ENCODE results near the gene DBNDD2.

Gene DBNDD2

DNA sequence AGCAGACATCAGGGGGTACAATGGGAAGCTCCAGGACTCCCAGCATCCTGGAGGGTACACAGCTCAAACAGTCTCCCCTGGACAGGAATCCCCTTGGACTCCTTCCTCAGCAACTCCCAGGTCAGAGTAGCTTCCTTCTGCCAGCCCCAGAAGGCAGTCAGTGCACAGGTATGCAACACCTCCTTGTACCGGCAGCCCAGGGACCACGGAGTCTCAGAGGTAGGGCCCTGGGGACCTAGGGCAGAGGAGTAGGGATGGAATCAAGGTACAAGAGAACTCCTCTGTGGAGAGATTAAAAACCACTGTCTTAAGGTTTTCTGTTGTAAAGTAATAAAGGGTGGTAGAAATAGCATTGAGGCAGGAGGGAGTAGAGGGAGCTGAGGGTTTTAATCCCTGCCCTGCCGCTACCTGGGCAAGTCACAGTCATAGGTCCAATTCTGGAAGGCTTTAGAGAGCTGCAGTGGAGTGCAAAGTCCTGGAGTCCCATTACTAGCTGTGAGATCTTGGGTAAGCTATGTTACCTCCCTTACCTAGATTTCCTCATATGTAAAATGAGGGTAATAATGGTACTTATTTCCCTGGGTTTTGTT lies 37.4 kb upstream of the DBNDD2 start:
- H3K4me1 ChIP-seq (ENCODE audit: control extremely low read depth in 1 of 4, control insufficient read depth in 4 of 4, insufficient read depth in 4 of 4, low read length in 3 of 4): peaks cover 10 to 27% (median 22%) of the 10 kb centered on the region in 4 experiments

GRCh38 chr20:45372241-45372640 lies 35.8 kb upstream of the DBNDD2 start:
- Histone ChIP-seq H3K9me3 (ENCODE audit: control extremely low read depth in 1 of 5, control insufficient read depth in 4 of 5, insufficient read depth in 2 of 5, low read depth in 1 of 5, low read length in 4 of 5) (no peaks in the 10 kb centered on the region), H3K36me3 (ENCODE audit: control insufficient read depth in 4 of 4, insufficient read depth in 4 of 4, low read length in 3 of 4) (peaks cover 0 to 18% (median 7%) of the 10 kb centered on the region in 4 experiments), H3K4me3 (ENCODE audit: control insufficient read depth in 1 of 7, extremely low read depth in 1 of 7, insufficient read depth in 4 of 7, low read depth in 2 of 7, low read length in 6 of 7) (peak overlapping the region in 2 of 7 experiments; percentile 78 to 88), H3K27me3 (replicated peaks in 2 of 5; ENCODE audit: control insufficient read depth in 4 of 5, insufficient read depth in 5 of 5, low read length in 4 of 5) (no peaks in the 10 kb centered on the region), H3K4me1 (ENCODE audit: control extremely low read depth in 1 of 4, control insufficient read depth in 4 of 4, insufficient read depth in 4 of 4, low read length in 3 of 4) (peaks cover 10 to 27% (median 22%) of the 10 kb centered on the region in 4 experiments), H3K27ac (ENCODE audit: insufficient read depth in 1 of 2, low read depth in 1 of 2, low read length in 2 of 2, poor library complexity in 1 of 2, severe bottlenecking in 2 of 2) (no peak overlapping the region)
- WGBS (ENCODE audit: insufficient coverage): 98% methylated on average over 9 of the region's 10 CpGs
- ChIA-PET CTCF (interaction anchor here (0.8 to 22.7 kb wide), 14 partner anchors 10 to 329 kb away, joined by 3 to 353 read pairs (median 12); partner anchors contain the start of genes DBNDD2 and SYS1), POLR2A (interaction anchor here (0.6 to 2.2 kb wide), 4 partner anchors 9 to 64 kb away, joined by 3 to 12 read pairs (median 4); partner anchors contain the start of genes PIGT and SYS1)
- DNase-seq: no peak

More for the DNA sequence above, 37.4 kb upstream of the DBNDD2 start:
- H3K27ac ChIP-seq (ENCODE audit: insufficient read depth in 1 of 2, low read depth in 1 of 2, low read length in 2 of 2, poor library complexity in 1 of 2, severe bottlenecking in 2 of 2): no peak overlapping the region
- WGBS (ENCODE audit: insufficient coverage): 100% methylated on average over 3 of the region's 3 CpGs
- ChIA-PET POLR2A (no interaction called here), CTCF (interaction anchor here (0.6 to 22.7 kb wide), 11 partner anchors 8 to 94 kb away, joined by 3 to 353 read pairs (median 6); partner anchors contain the start of gene SYS1)
- H3K36me3 ChIP-seq (ENCODE audit: control insufficient read depth in 4 of 4, insufficient read depth in 4 of 4, low read length in 3 of 4): peaks cover 3 to 34% (median 19%) of the 10 kb centered on the region in 4 experiments
- DNase-seq: no peak
- H3K27me3 ChIP-seq (replicated peaks in 2 of 5; ENCODE audit: control insufficient read depth in 4 of 5, insufficient read depth in 5 of 5, low read length in 4 of 5): no peaks in the 10 kb centered on the region
- no peak overlapping the region for H3K4me3 ChIP-seq (ENCODE audit: control insufficient read depth in 1 of 7, extremely low read depth in 1 of 7, insufficient read depth in 4 of 7, low read depth in 2 of 7, low read length in 6 of 7)
- no peaks in the 10 kb centered on the region for H3K9me3 ChIP-seq (ENCODE audit: control extremely low read depth in 1 of 5, control insufficient read depth in 4 of 5, insufficient read depth in 2 of 5, low read depth in 1 of 5, low read length in 4 of 5)

GRCh38 chr20:45372646-45373352 lies 35.3 kb upstream of the DBNDD2 start:
- DNase-seq: no peak
- peak overlapping the region in 6 of 7 experiments; percentile 53 to 88 (median 66) for H3K4me3 ChIP-seq (ENCODE audit: control insufficient read depth in 1 of 7, extremely low read depth in 1 of 7, insufficient read depth in 4 of 7, low read depth in 2 of 7, low read length in 6 of 7)
- CTCF ChIA-PET: interaction anchor here (0.7 to 22.7 kb wide), 18 partner anchors 10 to 98 kb away, joined by 4 to 353 read pairs (median 8); partner anchors contain the start of genes DBNDD2 and SYS1
- POLR2A ChIA-PET: interaction anchor here (0.6 to 2.2 kb wide), 3 partner anchors 10 to 64 kb away, joined by 4 to 12 read pairs (median 5); partner anchors contain the start of gene SYS1
- no peaks in the 10 kb centered on the region for H3K9me3 ChIP-seq (ENCODE audit: control extremely low read depth in 1 of 5, control insufficient read depth in 4 of 5, insufficient read depth in 2 of 5, low read depth in 1 of 5, low read length in 4 of 5)
- H3K27me3 ChIP-seq (replicated peaks in 2 of 5; ENCODE audit: control insufficient read depth in 4 of 5, insufficient read depth in 5 of 5, low read length in 4 of 5): no peaks in the 10 kb centered on the region
- H3K36me3 ChIP-seq (ENCODE audit: control insufficient read depth in 4 of 4, insufficient read depth in 4 of 4, low read length in 3 of 4): peaks cover 0 to 13% (median 4%) of the 10 kb centered on the region in 4 experiments
- H3K4me1 ChIP-seq (ENCODE audit: control extremely low read depth in 1 of 4, control insufficient read depth in 4 of 4, insufficient read depth in 4 of 4, low read length in 3 of 4): peaks cover 8 to 22% (median 17%) of the 10 kb centered on the region in 4 experiments
- 35% methylated on average over 21 of the region's 30 CpGs for WGBS (ENCODE audit: insufficient coverage)
- H3K27ac ChIP-seq (ENCODE audit: insufficient read depth in 1 of 2, low read depth in 1 of 2, low read length in 2 of 2, poor library complexity in 1 of 2, severe bottlenecking in 2 of 2): no peak overlapping the region

DNA sequence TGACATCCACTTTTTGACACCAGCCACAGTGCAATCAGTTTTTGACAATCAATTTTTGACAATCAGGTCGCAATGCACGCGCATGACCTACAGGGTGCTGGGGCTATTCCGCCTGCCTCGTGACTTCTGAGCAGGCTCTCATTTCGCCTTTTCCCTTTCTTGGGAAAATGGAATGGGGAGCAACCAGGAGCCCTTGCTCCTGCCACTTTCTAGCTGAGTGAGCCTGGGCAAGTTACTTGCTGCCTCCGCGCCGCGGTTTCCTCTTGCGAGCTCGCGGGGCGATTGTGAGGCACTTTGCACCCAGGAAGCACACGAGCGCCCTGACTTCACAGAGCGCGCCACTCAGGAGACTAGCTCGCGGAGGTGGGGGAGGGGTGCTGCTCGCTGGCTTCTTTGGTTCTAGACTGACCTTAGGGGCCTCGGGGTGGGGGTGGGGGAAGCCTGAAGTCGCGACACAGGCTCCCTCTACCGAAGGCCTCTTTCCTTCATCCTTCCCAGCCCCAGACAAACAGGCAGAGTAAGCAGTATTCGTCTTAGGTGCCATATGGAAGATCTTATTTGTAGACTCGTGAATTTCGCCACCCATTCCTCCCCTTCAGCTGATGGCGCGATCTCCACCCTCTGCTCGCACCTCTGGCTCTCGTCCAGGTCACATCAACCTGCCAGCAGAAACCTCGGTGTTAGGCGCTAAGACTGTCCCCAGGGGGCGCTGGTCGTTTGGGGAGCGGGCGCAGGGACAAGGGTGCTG lies 34.6 kb upstream of the DBNDD2 start:
- 3% methylated on average over 14 of the region's 38 CpGs for WGBS (ENCODE audit: insufficient coverage)
- Histone ChIP-seq H3K4me3 (ENCODE audit: control insufficient read depth in 1 of 7, extremely low read depth in 1 of 7, insufficient read depth in 4 of 7, low read depth in 2 of 7, low read length in 6 of 7) (peak overlapping the region; percentile 34 to 88 (median 63)), H3K27ac (ENCODE audit: insufficient read depth in 1 of 2, low read depth in 1 of 2, low read length in 2 of 2, poor library complexity in 1 of 2, severe bottlenecking in 2 of 2) (no peak overlapping the region), H3K9me3 (ENCODE audit: control extremely low read depth in 1 of 5, control insufficient read depth in 4 of 5, insufficient read depth in 2 of 5, low read depth in 1 of 5, low read length in 4 of 5) (no peaks in the 10 kb centered on the region), H3K27me3 (replicated peaks in 2 of 5; ENCODE audit: control insufficient read depth in 4 of 5, insufficient read depth in 5 of 5, low read length in 4 of 5) (no peaks in the 10 kb centered on the region), H3K4me1 (ENCODE audit: control extremely low read depth in 1 of 4, control insufficient read depth in 4 of 4, insufficient read depth in 4 of 4, low read length in 3 of 4) (peaks cover 3 to 14% (median 12%) of the 10 kb centered on the region in 4 experiments), H3K36me3 (ENCODE audit: control insufficient read depth in 4 of 4, insufficient read depth in 4 of 4, low read length in 3 of 4) (peaks cover 0 to 6% (median under 1%) of the 10 kb centered on the region in 4 experiments)
- DNase-seq: peak; percentile 87 to 90 (median 89)
- POLR2A ChIA-PET: interaction anchor here (0.8 to 2.2 kb wide), 4 partner anchors 11 to 63 kb away, joined by 3 to 12 read pairs (median 4); partner anchors contain the start of gene SYS1
- CTCF ChIA-PET: interaction anchor here (0.7 to 22.7 kb wide), 25 partner anchors 11 to 113 kb away, joined by 3 to 353 read pairs (median 6); partner anchors contain the start of genes DBNDD2 and SYS1

GRCh38 chr20:45374101-45374467 lies 34.0 kb upstream of the DBNDD2 start:
- Histone ChIP-seq H3K27me3 (replicated peaks in 2 of 5; ENCODE audit: control insufficient read depth in 4 of 5, insufficient read depth in 5 of 5, low read length in 4 of 5) (no peaks in the 10 kb centered on the region), H3K36me3 (ENCODE audit: control insufficient read depth in 4 of 4, insufficient read depth in 4 of 4, low read length in 3 of 4) (peaks cover 0 to 4% (median 0%) of the 10 kb centered on the region in 4 experiments), H3K4me3 (ENCODE audit: control insufficient read depth in 1 of 7, extremely low read depth in 1 of 7, insufficient read depth in 4 of 7, low read depth in 2 of 7, low read length in 6 of 7) (peak overlapping the region in 4 of 7 experiments; percentile 62 to 88 (median 74)), H3K4me1 (ENCODE audit: control extremely low read depth in 1 of 4, control insufficient read depth in 4 of 4, insufficient read depth in 4 of 4, low read length in 3 of 4) (peaks cover under 1 to 13% (median 10%) of the 10 kb centered on the region in 4 experiments), H3K9me3 (ENCODE audit: control extremely low read depth in 1 of 5, control insufficient read depth in 4 of 5, insufficient read depth in 2 of 5, low read depth in 1 of 5, low read length in 4 of 5) (no peaks in the 10 kb centered on the region), H3K27ac (ENCODE audit: insufficient read depth in 1 of 2, low read depth in 1 of 2, low read length in 2 of 2, poor library complexity in 1 of 2, severe bottlenecking in 2 of 2) (no peak overlapping the region)
- POLR2A ChIA-PET: interaction anchor here (0.8 to 2.2 kb wide), 3 partner anchors 38 to 63 kb away, joined by 3 to 12 read pairs (median 3); no protein-coding TSS in a partner anchor
- no peak for DNase-seq
- WGBS (ENCODE audit: insufficient coverage): 46% methylated on average over 8 of the region's 9 CpGs
- CTCF ChIA-PET: interaction anchor here (1.0 to 22.7 kb wide), 23 partner anchors 12 to 397 kb away, joined by 3 to 353 read pairs (median 6); partner anchors contain the start of genes DBNDD2 and SYS1

GRCh38 chr20:45374966-45375365 lies 33.1 kb upstream of the DBNDD2 start:
- POLR2A ChIA-PET: no interaction called here
- H3K4me3 ChIP-seq (ENCODE audit: control insufficient read depth in 1 of 7, extremely low read depth in 1 of 7, insufficient read depth in 4 of 7, low read depth in 2 of 7, low read length in 6 of 7): no peak overlapping the region
- CTCF ChIA-PET: interaction anchor here (1.8 to 22.7 kb wide), 10 partner anchors 12 to 396 kb away, joined by 6 to 353 read pairs (median 28); partner anchors contain the start of genes DBNDD2 and SYS1
- peaks cover 0 to 4% (median 0%) of the 10 kb centered on the region in 4 experiments for H3K36me3 ChIP-seq (ENCODE audit: control insufficient read depth in 4 of 4, insufficient read depth in 4 of 4, low read length in 3 of 4)
- peaks cover 0 to 13% (median 10%) of the 10 kb centered on the region in 4 experiments for H3K4me1 ChIP-seq (ENCODE audit: control extremely low read depth in 1 of 4, control insufficient read depth in 4 of 4, insufficient read depth in 4 of 4, low read length in 3 of 4)
- no peaks in the 10 kb centered on the region for H3K27me3 ChIP-seq (replicated peaks in 2 of 5; ENCODE audit: control insufficient read depth in 4 of 5, insufficient read depth in 5 of 5, low read length in 4 of 5)
- DNase-seq: no peak
- no peak overlapping the region for H3K27ac ChIP-seq (ENCODE audit: insufficient read depth in 1 of 2, low read depth in 1 of 2, low read length in 2 of 2, poor library complexity in 1 of 2, severe bottlenecking in 2 of 2)
- 100% methylated on average over 14 of the region's 14 CpGs for WGBS (ENCODE audit: insufficient coverage)
- H3K9me3 ChIP-seq (ENCODE audit: control extremely low read depth in 1 of 5, control insufficient read depth in 4 of 5, insufficient read depth in 2 of 5, low read depth in 1 of 5, low read length in 4 of 5): no peaks in the 10 kb centered on the region
